DOHH2 (cell line): ENCODE data around the gene LUC7L2.

Experiments used
- H3F3A ChIP-seq: fragments of 200-600 bp; sonication (generic), shearing (Covaris generic); 2 replicates; pipeline ENCODE4 v1.6.0; 2016; ENCODE audit warnings: antibody characterized with exemption, mild to moderate bottlenecking; ENCODE audit not compliant: control insufficient read depth, insufficient read depth
- H3K27ac ChIP-seq: fragments of 200-600 bp; sonication (generic); 2 replicates; pipeline ENCODE4 v1.5.1; 2014; ENCODE audit warnings: low read depth, mild to moderate bottlenecking, low read length, moderate library complexity
- H3K27me3 ChIP-seq: fragments of 200-600 bp; sonication (generic); 2 replicates; pipeline ENCODE4 v1.6.1; 2014; ENCODE audit warnings: mild to moderate bottlenecking, low read length, mixed read lengths; ENCODE audit not compliant: control insufficient read depth
- H3K36me3 ChIP-seq: fragments of 200-600 bp; sonication (generic); 2 replicates; pipeline ENCODE4 v1.6.1; 2014; ENCODE audit warnings: mild to moderate bottlenecking, low read length, moderate library complexity, mixed read lengths; ENCODE audit not compliant: control insufficient read depth
- H3K4me1 ChIP-seq: fragments of 200-600 bp; sonication (generic); 2 replicates; pipeline ENCODE4 v1.6.1; 2014; ENCODE audit warnings: mild to moderate bottlenecking, low read length, mixed read lengths; ENCODE audit not compliant: control insufficient read depth
- H3K4me2 ChIP-seq: fragments of 200-600 bp; sonication (generic); 2 replicates; pipeline ENCODE4 v1.6.0; 2014; ENCODE audit warnings: mild to moderate bottlenecking, low read length, moderate library complexity
- H3K4me3 ChIP-seq: fragments of 200-600 bp; sonication (generic); 2 replicates; pipeline ENCODE4 v1.5.1; 2014; ENCODE audit warnings: mild to moderate bottlenecking, low read length, mixed read lengths
- H3K79me2 ChIP-seq: fragments of 200-600 bp; sonication (generic); 2 replicates; pipeline ENCODE4 v1.6.1; 2014; ENCODE audit warnings: mild to moderate bottlenecking, low read length, mixed read lengths; ENCODE audit not compliant: control insufficient read depth
- H3K9me2 ChIP-seq: fragments of 200-600 bp; sonication (generic); replicated peaks from 2 replicates; pipeline ENCODE4 v1.6.1; 2014; ENCODE audit warnings: mild to moderate bottlenecking, low read length, mixed read lengths; ENCODE audit not compliant: control insufficient read depth
- H3K9me3 ChIP-seq: fragments of 200-600 bp; sonication (generic); 2 replicates; pipeline ENCODE4 v1.6.1; 2014; ENCODE audit warnings: antibody characterized with exemption, low read length, mixed read lengths; ENCODE audit not compliant: control insufficient read depth, insufficient read depth
- H4K20me1 ChIP-seq: fragments of 200-600 bp; sonication (generic); 2 replicates; pipeline ENCODE4 v1.6.0; 2014; ENCODE audit warnings: low read depth, mild to moderate bottlenecking, antibody characterized with exemption, low read length, moderate library complexity; ENCODE audit not compliant: control insufficient read depth, insufficient read depth
- CTCF ChIP-seq: fragments of 200-600 bp; sonication (generic); IDR thresholded peaks from one replicate; pipeline ENCODE4 v1.5.1; 2014; ENCODE audit warnings: antibody characterized with exemption, mild to moderate bottlenecking, low read depth, low read length; ENCODE audit not compliant: poor library complexity, severe bottlenecking
- EZH2phosphoT487 ChIP-seq: fragments of 200-600 bp; sonication (generic); IDR thresholded peaks from 2 replicates; pipeline ENCODE4 v1.6.1; 2017; ENCODE audit warnings: borderline replicate concordance, mild to moderate bottlenecking, antibody characterized with exemption, low read length, moderate library complexity, mixed read lengths

LUC7L2 gene

GRCh38 chr7:139365336-139365735, 5.6 kb downstream of the LUC7L2 start:
- no peak for TF ChIP-seq CTCF
- TF ChIP-seq EZH2phosphoT487: no peak
- H3K9me3 ChIP-seq: no peaks in the 10 kb centered on the region
- H3K4me2 ChIP-seq: no peak overlapping the region
- no peak overlapping the region for H3K27ac ChIP-seq
- peaks cover 58% of the 10 kb centered on the region for H4K20me1 ChIP-seq
- peaks cover 92% of the 10 kb centered on the region for H3K36me3 ChIP-seq
- H3K9me2 ChIP-seq: no peaks in the 10 kb centered on the region
- H3K27me3 ChIP-seq: no peaks in the 10 kb centered on the region
- H3K79me2 ChIP-seq: peaks cover 100% of the 10 kb centered on the region
- no peak overlapping the region for H3K4me3 ChIP-seq
- peaks cover 35% of the 10 kb centered on the region for H3K4me1 ChIP-seq
- peaks cover 15% of the 10 kb centered on the region; the same call in 1 of the 2 replicates for H3F3A ChIP-seq

- no peak for TF ChIP-seq CTCF
- TF ChIP-seq EZH2phosphoT487: no peak
- no peak overlapping the region for H3K27ac ChIP-seq
- peaks cover 93% of the 10 kb centered on the region for H3K36me3 ChIP-seq
- no peak overlapping the region for H3K4me2 ChIP-seq
- H4K20me1 ChIP-seq: peaks cover 63% of the 10 kb centered on the region
- no peaks in the 10 kb centered on the region for H3K9me3 ChIP-seq
- H3K4me1 ChIP-seq: peaks cover 38% of the 10 kb centered on the region
- peaks cover 15% of the 10 kb centered on the region; the same call in 1 of the 2 replicates for H3F3A ChIP-seq
- H3K27me3 ChIP-seq: no peaks in the 10 kb centered on the region
- H3K79me2 ChIP-seq: peaks cover 100% of the 10 kb centered on the region
- no peaks in the 10 kb centered on the region for H3K9me2 ChIP-seq
- H3K4me3 ChIP-seq: no peak overlapping the region
Observed at GRCh38 chr7:139366400-139366799, 6.7 kb downstream of the LUC7L2 start.

GRCh38 chr7:139367438-139368155, 7.9 kb downstream of the LUC7L2 start:
- Histone ChIP-seq H3K27me3 (no peaks in the 10 kb centered on the region), H3K79me2 (peaks cover 100% of the 10 kb centered on the region), H3K9me2 (no peaks in the 10 kb centered on the region), H3K4me1 (peaks cover 26% of the 10 kb centered on the region), H3K9me3 (no peaks in the 10 kb centered on the region), H3F3A (peaks cover 15% of the 10 kb centered on the region; the same call in 1 of the 2 replicates), H3K4me2 (no peak overlapping the region), H4K20me1 (peaks cover 57% of the 10 kb centered on the region), H3K36me3 (peaks cover 91% of the 10 kb centered on the region), H3K27ac (no peak overlapping the region), H3K4me3 (no peak overlapping the region)
- no peak for TF ChIP-seq CTCF
- TF ChIP-seq EZH2phosphoT487: no peak
